HG02840 (cell line): ENCODE measurements around the gene ERN1.
A peak's percentile ranks its signal among the peaks of the same experiment; 100 is the strongest.
"Not testable (repeated sequence)": the region's sequence is repeated elsewhere in the genome, so short reads cannot be mapped to it uniquely, and the experiment has no call there.

ENCODE experiments used
- ATAC-seq: cut with Tn5 transposase; IDR thresholded peaks from one replicate; pipeline ENCODE4 v1.9.1; 2021; ENCODE audit warnings: mild to moderate bottlenecking, moderate library complexity, moderate number of reproducible peaks; ENCODE audit not compliant: unreplicated experiment, low FRiP score

Gene ERN1

DNA sequence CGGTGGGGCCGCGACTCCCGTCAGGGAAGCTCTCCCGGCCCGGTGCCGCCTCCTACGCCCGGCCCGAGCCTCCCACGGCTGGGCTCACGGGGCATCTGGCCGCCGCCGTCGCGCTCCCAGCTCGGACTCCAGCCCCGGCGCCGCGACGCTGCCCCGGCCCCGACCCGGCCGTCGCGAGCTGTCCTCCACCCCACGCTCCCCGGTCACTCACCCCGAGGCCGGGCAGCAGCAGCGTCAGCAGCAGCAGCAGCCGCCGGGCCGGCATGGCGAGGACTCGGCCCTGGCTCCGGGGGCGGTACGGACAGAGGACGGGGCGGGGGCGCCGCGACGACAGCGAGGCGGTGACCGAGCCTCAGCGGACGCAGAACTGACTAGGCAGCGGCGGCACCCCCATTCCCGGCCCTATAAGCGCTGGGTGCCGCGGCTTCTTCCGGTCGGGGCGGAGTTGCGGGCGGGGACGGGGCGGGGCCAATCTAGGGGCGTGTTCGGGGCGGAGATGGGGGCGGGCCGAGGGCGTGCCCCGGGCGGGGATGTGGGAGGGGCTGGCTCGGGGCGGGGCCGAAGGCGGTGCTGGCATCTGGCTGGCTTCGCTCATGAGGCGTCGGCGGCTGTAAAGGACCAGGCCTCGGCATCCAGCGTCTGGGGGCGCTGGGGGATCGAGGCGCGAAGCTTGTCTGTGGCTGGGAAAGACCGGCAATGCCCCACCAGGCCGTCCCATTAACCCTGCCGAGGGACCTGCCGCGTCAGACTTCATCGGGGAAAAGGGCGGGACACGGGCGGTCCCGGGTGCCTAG lies at the start of gene ERN1:
ERN1 (minus strand) TSS at position 380 of the 794 bp plus-strand sequence; CDS start at position 265, 115 bp downstream.
- peak; percentile 74 for ATAC-seq

DNA sequence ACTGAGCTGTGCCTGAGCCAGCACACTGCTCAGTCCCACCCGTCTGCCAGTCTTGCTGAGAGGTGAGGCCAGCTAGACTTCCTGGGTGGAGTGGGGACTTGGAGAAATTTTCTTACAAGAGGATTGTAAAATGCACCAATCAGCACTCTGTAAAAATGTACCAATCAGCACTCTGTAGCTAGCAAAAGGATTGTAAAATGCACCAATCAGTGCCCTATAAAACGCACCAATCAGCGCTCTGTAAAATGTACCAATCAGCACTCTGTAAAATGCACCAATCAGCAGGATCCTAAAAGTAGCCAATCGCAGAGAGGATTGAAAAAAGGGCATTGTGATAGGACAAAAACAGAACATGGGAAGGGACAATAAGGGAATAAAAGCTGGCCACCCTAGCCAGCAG lies 49.1 kb upstream of the ERN1 start:
- ATAC-seq = not testable (repeated sequence)

DNA sequence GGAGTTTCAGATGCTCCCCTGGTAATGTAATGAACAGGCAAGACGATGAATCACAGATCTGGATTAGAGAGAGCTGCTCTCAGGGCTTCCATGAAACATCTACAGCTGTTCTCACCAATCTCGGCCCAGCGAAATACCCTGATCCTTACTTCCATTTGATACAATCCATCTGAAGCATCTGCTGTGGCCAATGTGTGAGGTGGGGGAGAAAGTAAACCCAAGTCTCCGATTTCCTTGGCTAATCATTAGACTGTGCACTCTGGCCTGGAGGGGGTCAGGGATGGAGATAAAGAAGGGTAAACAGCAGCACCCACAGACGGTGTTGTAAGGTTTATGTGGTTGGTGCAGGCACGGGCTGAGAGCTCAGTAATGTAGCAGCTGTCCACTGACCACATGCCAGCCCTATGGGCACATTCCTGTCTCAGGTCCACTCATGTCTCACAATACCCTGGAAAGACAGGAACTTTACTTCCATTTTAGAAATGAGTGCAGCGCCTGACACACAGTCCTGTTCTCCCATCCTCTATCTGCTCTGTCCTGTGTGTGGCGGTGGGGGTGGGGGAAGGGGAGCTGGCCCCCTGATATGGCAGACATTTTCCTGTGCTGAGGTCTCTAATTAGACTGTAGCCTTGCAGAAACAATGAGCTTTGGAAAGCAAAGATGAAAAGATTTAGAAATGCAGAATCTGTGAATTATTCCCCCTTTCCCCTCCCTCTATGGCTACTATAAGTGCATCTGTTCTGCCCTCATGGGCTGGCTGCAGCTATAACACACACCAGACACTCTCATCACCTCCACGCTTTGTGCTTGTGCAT lies 48.3 kb upstream of the ERN1 start:
- no peak for ATAC-seq

DNA sequence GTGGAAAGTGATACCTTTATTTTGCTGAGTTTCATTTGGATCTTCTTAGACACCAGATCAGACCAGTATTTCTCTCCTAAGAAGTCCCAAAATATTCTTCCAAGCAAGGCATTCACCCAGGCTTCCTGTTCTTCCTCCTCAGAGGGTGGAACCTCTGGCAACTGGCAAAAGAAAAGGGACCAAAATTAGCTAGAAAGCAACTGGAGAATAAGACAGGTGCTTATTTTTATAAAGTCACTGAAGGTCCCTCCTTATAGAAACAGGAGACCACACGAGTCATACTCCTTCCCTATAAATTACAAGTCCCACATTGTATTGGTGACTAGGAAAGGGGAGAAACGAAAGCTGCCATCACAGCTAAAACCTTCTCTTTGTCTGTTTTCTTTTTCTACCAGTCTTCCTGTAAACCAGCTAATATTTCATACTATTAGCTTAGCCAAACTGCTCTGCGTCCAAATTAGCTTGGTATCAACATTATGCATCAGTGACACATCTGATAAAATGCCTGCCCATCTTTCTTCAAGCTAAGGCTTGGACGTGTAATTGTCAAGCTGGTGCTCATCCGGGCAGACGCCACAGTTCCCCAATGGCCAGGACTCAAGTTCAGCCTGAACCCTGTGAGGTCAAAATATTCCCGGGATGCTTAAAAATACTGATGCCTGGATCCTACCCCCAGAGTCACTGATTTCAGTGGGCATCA lies 47.5 kb upstream of the ERN1 start:
- ATAC-seq = no peak

DNA sequence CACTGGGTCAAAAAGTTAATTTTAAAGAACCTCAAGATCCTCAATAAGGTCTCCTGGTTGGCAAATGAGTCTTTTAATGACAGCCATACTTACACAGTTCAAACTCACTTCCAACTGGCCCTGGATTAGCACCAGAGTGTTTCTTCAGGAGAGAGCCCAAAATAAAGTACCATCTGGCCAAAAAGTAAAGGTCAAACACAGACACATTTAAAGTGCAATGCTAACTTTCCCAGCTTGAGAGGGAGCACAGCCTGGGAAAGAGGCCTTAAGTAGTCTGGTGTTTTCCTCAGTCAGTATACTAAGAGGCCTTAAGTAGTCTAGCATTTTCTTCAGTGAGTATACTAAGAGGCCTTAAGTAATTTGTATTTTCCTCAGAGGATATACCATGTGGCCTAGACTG lies 46.6 kb upstream of the ERN1 start:
- no peak for ATAC-seq

DNA sequence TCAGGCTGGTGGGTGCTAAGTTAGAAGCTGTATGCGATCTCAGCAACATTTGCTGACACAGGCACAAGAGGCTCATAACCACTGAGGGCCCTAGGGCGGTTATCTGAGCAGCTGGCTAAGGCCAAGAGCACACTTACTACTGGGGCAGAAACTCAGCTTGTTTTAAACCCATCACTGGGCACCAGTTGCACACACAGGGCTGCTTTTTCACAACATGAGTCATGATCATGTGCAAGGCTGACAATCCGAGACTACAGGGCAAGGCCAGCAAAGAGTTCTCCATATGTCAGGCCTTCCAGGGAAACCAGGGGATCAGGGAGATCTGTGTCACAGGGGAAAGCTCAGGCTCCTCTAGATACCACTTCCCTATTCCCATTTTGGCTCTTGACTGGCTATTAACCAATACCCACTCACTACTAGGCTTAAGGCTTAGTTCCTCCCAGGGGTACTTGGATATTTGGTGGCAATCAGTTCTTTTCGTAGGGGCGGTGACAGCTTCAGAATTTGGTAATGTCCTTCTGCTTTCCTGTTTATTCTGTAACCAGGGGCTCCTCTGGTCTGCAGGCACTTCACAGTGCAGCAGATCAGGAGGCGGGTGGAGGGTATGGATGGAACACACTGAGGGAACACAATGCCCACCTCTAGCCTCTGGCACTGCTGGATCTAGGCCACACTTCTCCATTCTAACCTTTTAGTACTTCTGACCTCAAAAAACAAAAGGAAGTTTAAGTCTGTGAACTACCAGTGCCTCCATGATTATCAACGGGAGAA lies 44.9 kb upstream of the ERN1 start:
- ATAC-seq = no peak

DNA sequence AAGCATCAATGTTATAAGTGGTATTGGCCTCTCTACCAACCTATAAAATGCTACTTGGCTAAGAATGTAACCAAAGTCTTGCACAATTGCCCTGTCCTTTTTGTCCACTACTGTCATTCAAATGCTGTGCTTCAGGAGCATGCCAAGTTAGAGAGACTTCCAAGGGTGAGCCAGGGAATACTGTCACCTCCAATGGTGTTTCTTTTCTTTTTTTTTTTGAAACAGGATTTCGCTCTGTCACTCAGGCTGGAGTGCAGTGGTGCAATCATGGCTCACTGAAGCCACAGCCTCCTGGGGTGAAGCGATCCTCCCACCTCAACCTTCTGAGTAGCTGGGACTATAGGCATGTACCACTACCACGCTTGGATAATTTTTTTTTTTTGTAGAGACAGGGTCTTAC lies 43.7 kb upstream of the ERN1 start:
- ATAC-seq = no peak

DNA sequence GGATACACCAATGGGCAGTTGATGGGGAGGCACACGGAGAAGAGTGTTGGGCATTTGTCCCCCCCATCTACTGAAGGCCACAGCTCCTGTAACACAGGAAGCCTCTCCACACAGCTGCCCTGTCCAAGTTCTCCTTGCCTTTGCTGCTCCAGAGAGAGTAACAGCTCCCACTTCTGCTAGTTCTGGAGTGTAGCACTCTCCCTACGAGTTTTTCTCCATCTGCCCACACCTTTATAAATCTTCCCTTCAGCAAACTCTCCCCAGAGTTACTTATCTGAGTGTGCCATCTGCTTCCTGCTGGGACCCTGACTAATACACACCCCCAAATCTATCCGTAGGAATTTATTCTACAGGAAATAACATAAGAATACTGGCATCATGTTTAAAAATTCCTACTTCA lies 42.6 kb upstream of the ERN1 start:
- no peak for ATAC-seq

DNA sequence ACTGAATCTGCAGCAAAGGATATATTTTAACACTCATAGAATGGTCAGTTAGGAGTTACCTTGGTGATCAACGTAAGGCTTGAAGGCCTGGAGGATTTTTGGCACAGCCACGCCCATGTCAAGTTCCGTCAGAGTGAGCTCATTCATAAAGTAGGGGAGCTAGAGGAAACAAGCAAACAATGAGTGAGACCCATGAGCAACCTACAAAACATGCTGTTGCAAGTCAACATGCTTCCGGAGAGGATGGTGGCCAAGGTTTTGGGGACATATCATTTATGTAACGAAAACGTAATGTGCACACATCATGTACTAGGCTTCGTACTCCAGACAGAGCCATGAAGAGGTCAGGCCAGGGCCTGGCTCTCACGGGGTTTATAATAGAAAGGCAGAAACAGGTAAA lies 41.1 kb upstream of the ERN1 start:
- no peak for ATAC-seq

DNA sequence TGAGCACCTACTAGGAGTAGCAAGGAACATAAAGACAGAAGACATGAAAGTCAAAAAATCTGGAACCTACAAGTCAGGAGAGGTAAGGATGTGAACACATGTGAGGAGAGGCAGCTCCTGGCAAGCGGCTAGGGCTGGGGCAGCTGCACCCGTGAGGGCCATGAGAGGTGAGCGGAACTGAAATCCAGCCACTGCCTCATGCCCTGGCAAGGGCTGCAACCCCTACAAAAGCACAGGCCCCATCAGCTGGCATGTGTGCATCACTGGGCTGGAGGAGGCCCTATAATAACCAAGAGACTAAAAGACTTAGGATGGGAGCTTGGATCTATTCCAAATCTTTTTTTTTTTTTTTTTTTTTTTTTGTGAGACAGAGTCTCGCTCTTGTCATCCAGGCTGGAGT lies 40.3 kb upstream of the ERN1 start:
- ATAC-seq = no peak

DNA sequence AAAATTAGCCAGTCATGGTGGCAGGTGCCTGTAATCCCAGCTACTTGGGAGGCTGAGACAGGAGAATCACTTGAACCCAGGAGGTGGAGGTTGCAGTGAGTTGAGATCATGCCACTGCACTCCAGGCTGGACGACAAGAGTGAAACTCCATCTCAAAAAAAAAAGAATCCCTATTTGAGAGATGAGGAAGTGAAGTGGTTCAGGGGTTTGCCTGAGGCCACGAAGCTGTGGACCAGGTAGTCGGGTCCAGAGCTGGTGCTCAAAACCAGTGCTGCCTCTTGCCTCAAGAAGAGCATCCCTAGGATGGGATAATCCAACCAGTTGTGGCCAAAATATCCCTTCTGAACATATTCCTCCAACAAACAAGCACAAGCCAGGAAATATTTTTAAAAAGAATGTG lies 37.7 kb upstream of the ERN1 start:
- not testable (repeated sequence) for ATAC-seq

DNA sequence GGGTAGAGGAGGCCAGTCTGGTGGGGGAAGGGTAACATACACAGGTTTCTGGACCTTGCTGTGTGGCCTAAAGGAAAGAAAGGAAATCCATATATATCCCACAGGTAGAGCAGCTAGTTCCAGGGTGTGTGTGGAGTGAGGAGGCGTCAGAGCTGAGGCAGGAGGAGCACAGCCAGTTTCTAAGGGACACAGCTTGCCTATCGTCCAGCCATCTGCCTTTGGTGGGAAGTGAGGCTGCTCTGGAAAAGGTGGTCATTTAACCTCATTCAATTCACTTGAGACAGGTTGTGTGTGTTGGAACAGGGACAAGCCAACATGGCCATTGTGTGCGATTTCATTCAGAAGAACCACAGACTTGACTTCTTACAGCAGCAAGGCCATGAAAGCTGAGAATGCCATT lies 36.9 kb upstream of the ERN1 start:
- ATAC-seq = no peak

DNA sequence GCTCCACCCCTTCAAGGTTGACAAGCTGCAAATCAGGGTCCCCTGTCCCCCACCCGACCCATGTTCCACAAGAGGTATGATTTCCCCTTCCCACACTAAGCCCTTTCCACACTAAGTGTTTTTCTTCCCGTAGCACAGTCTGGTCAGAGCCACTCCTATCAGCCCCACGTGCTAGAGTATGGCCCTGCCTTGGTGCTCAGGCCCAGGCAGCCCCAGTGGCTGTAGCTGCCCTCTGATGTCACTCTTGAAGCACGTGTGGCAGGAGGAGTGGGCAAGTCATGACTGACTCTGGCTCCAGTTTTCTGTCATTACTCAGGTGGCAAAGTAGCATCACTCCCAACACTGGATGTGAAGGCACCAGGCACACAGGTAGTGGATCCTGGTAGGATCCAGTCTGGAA lies 35.4 kb upstream of the ERN1 start:
- ATAC-seq = no peak

DNA sequence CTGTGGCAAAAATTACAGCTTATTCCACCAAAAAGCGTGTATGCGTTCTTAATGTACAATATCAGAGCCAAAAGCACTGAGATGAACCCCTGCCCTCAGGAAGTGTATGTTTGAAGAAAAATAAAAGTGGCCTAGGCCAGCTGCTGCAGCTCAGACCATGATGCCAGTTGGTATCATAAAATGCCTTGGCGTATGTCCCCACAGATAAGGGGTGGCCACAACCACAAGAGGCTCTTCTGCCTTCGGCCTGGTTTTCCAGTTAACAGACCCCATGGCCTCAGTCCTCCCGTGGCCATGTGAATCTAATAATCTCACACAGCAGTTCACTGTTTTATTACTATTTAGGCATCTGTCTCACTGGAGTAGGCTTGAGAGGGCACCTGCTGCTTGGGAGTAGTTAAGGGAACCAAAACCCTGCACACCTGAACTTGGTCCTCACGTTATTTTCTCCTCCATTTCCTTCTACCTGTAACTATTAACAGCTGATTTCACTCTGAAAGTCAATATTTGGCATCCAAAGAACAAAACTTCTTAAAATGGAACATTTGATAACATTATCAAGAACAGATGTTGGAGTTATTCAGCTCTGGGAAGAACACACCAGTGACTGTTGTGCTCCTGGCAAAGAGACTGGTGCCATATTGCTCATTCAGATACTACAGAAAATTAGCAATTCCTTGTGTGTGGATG lies 34.8 kb upstream of the ERN1 start:
- no peak for ATAC-seq

DNA sequence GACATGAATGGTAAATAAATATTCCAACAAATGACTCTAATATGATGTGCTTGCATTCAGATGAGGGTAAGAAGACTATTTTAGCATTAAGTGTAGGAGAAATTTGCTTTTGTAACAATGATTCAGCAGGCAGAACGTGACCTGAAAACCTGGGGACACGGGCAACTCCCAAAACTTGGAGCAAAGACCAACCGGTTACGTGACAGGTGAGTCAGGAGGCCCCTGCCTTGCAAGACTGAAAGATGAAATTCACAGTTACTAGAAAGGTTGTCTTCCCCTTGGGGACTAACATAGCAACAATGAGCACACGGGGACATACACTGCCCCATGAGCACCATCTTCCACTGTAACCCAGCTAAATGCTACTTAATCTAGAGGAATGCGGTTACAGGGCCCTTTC lies 33.5 kb upstream of the ERN1 start:
- no peak for ATAC-seq

DNA sequence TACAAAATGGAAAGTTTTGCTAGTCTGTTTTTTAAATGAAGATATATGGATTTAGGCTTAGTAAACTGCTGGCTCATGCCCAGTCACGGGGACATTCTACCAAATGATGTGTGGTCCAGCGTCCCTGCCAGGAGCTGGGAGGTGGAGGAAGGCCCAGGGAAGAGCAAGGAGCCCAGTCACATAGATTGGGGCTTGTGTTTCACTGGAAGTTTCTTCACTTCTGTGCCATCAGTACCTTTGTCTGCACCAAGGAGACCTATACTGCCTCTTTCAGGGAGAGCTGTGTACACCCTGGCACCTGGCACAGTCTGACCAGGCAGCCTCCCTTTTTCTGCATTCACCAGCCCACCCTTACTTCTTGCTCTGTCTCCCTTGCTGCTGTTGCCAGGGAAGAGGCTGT lies 32.6 kb upstream of the ERN1 start:
- ATAC-seq = no peak

DNA sequence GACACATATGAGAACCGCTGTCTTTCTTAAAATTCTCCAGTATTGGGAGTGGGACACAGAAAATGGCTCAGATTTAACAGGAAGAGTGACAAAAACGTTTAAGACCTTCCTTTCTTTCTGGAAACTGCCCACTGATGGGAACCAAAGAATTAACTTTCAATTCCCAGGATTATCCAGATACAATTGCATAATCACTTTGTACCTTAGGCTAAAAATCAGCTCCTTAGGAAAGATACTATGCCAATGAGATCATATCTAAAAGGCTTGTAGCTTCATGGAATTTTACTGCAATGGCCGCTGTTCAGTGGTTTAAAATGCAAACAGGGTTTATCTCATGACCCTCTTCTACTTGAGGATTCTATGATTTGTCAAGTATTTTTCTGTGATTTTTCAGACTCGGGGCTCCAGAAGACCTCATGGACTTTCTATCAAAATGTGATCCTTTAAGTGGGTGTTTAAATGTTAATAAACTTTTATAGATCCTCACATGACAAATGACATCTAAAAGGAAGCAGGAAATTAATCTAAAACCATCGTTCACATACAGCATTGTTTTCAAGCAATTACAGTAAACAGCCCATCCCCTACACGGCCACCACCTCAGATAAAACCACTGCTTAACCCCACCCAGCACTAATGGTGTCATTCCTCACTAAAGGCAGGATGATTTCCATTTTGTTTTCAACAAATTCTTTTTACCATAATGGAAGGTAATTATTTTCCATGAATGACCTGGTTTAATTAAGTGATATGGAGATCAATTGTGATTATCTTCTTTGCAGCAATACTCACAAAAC lies 31.6 kb upstream of the ERN1 start:
- no peak for ATAC-seq

DNA sequence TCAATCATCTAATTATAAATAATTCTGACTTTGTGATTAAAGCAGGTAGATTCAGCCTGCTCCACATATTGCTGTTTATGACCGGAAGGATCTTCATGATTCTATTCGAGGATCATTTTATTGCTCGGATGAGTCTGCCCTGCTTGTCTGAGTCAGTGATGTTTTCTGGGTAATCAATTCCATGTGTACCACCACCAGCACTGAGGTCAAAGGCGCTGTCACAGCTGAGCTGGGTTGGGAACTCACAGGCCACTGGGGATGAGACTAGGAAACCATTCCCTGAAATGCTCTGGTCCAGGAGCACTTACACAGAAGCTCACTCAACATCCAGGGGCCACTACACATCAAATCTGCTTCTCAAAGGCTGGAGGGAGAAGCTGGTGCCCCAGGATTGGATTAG lies 30.4 kb upstream of the ERN1 start:
- no peak for ATAC-seq
